ENCODE data around the gene SAMD14.

Gene SAMD14

DNA sequence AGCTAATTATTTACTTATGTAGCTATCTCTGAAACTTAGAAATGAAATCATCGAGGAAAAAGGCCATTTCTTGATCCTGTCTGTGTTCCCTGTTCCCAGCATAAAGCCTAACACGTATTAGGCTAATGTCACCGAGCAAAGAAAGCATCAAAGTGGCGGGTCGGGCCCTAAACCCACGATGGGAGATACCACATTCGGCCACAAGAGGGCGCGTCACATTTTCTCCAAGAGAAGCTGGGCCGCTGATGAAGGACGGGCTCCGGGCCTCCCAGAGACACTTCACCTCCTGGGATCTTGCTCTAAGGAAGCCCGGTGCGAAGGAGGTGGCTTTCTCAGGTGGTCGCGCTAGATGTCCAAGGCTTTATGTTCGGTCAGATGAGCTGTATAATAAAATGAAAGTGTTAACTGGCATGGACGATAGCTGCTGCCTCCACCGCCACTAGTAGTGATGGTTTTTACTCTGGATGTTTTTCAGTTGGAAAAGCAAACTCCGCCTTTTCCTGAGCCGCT is 35.7 kb downstream of the SAMD14 start:
- DNase-seq: peak; percentile 75

DNA sequence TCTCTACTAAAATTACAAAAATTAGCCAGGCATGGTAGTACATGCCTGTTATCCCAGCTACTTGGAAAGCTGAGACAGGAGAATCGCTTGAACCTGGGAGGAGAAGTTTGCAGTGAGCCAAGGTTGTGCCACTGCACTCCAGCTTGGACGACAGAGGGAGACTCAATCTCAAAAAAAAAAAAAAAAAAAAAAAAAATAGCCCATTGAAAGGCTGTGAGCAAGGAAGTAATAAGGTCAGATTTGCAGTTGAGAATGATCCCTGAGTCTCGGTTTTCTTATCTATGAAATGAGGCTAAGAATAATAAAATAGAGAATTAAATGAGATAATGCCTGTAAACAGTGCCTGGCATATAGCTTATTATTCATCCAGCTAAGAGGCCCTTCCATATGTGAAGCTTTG is 36.2 kb downstream of the SAMD14 start:
- peak; percentile 52 for DNase-seq

DNA sequence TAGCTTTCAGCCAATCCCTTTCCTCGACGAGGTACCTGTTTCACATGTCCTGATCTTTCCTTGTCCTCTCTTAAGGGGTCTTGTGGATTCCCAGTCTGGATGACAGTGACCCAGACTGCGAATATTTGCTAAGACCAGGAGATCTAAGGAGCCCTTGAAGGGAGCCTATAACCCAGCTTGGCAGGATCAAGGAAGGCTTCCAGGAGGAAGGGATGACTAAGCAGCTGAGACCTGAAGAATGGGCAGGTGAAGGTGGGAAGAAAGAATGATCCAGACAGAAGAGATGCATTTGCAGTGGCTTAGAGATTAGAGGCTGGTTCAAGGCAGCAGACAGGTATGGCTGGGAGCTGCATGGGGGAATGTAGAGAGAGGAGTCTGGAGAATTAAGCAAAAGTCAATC is 36.7 kb downstream of the SAMD14 start:
- no peak for DNase-seq

DNA sequence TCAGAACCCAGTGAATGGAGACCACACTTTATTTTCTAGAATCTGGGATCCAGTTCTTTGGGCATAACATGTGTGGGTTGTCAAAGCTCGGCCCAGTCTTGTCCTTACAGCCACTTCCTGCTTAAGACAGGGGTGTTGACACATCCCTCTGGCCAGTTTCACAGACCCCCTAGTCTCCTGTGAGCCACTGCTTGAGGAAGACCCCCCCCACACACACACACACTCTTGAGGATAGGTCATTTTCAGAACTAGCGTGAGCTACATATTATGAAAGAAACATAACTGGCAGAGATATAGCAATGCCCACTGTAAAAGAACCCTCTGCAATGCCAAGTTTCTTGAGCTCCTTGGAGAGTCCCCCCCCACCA is 38.1 kb downstream of the SAMD14 start:
- DNase-seq: no peak

DNA sequence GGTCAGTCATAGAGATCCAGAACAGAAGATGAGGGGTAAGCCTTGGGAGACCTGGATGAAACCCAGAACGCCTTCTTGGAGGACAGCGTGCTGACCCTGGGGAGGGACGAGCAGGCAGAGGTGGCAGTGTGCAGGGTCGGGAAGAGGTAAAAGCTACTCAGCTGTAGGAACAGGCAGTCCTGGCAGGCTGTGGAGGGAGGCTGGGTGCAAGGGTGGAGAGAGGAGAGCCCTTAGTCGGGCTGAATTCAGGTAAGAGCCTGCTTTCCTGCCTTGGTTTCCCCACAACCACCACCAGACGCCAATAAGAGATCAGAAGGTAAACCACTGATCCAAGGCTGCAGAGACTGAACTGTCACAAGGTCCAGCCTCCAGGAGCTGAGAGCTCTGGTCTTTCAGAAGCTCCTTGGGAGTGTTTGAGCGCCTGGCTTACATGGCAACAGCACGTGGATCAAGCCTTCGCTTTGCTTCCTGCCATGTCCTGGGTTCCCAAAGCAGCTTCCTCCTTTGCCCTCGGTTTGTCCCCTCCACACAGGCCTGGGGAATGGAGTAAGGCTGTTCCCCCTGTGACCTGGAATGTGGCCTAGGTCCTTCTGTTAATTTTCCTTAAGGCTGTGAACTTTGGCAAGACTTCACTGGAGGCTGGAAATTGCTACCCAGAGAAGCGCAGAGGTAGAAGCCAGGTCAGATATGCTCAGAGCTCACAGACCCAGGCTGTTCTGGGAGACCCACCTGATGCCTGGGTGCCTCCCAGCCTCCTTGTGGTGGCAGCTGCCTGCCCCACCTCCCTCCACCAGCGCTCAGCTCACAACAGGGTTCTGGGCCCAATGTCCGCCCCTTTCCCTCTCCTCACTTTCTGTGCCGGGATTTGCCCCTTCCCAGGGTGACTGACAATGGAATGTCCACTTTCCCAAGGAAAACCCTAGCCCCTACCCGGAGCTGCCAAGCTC is 38.7 kb downstream of the SAMD14 start:
- no peak for DNase-seq

DNA sequence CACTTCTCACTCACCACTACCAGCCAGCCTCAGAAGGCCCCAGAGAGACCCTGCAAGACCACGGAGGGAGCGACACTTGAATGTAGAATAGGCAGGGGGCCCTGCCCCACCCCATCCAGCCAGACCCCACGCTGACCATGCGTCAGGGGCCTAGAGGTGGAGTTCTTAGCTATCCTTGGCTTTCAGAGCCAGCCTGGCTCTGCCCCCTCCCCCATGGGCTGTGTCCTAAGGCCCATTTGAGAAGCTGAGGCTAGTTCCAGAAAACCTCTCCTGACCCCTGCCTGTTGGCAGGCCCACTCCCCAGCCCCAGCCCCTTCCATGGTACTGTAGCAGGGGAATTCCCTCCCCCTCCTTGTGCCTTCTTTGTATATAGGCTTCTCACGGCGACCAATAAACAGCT is 39.9 kb downstream of the SAMD14 start:
- no peak for DNase-seq

DNA sequence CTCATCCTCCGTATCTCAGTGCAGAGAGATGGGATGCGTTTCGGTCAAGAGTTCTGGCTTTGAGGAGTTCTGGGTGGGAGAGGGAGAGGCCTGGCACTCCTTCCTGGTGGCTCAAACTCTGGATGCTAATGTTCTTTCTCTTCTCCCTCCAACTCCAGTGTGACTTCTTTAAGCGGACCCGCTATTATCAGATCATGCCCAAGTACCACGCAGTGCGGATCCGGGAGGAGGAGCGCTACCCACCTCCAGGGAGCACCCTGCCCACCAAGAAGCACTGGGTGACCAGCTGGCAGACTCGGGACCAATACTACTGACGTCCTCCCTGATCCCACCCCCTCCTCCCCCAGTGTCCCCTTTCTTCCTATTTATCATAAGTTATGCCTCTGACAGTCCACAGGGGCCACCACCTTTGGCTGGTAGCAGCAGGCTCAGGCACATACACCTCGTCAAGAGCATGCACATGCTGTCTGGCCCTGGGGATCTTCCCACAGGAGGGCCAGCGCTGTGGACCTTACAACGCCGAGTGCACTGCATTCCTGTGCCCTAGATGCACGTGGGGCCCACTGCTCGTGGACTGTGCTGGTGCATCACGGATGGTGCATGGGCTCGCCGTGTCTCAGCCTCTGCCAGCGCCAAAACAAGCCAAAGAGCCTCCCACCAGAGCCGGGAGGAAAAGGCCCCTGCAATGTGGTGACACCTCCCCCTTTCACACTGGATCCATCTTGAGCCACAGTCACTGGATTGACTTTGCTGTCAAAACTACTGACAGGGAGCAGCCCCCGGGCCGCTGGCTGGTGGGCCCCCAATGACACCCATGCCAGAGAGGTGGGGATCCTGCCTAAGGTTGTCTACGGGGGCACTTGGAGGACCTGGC is 40.8 kb downstream of the SAMD14 start:
- no peak for DNase-seq

DNA sequence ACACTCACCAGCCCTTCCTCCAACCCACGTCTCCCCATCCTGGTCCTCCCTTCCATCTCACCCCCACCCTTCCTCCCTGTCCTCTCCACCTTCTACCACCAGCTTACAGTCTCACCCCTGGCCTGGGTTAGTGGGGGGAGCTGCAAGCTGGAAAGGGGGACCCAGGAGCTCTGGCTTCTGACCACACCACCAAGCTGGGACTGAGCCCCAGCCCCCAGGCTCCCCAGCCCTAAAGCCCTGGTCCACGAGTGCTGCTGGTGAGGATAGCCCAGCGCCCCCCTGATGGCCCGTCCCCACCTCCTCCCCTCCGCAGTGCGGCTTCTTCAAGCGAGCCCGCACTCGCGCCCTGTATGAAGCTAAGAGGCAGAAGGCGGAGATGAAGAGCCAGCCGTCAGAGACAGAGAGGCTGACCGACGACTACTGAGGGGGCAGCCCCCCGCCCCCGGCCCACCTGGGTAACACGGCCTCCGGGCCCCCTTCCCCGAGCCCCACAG is 42.0 kb downstream of the SAMD14 start:
- DNase-seq: no peak

DNA sequence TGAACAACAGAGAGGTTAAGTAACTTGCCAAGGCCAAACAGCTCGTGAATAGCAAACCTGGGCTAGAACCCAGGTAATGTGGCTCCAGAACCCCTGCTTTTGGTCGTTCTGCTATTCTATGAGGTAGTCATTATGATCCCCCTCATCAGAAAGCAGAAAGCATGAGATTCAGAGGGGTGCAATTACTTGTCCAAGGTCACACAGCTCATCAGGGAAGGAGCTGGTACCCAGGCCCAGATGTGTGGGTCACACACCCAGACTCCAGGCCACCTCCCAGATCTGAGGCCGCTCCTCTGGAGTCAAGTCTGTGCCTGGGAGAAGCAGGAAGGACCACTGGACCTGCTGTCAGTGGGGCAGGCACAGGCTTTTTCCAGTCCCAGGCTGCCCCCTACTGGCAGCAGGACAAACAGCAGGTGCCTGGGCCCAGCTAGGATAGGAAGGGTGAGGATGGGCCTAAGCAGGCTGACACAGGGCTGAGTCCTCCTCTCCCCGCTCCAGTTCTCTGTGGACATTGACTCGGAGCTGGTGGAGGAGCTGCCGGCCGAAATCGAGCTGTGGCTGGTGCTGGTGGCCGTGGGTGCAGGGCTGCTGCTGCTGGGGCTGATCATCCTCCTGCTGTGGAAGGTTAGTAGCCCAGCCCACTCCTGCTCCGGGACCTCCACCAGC is 42.6 kb downstream of the SAMD14 start:
- peak; percentile 26 for DNase-seq

DNA sequence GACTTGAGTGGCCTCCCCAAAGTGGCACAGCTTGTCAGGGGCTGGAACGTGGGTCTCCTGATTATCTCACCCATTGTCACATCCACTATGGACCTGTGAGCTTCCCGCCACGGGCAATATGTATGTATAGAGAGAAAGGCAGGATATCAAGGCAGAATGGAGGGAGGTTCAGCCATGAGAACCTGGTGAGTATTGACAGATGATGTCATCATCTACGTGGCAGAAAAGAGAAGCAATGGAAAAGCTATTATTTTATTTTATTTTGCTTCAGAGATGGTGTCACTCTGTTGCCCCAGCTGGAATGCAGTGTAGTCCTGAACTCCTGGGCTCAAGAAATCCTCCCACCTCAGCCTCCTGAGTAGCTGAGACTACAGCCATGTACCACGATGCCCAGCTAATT is 48.2 kb downstream of the SAMD14 start:
- no peak for DNase-seq

DNA sequence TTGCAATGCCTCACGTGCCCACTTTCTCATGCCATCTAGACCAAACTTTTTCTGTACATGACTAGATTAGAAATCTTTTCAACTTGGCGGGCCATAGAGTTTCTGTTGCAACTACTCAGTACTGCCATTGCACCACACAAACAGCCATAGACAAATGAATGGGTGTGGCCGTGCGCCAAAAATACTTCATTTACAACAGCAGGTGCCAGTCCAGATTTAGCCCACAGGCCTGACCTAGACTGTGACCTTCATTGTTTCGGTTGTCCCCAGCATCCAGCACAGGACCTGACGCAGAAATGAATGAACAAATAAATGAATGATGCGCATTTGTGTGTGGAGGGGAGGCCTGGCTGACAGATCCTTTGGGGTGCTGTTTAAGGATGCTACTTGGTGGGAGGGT is 49.1 kb downstream of the SAMD14 start:
- DNase-seq: no peak

DNA sequence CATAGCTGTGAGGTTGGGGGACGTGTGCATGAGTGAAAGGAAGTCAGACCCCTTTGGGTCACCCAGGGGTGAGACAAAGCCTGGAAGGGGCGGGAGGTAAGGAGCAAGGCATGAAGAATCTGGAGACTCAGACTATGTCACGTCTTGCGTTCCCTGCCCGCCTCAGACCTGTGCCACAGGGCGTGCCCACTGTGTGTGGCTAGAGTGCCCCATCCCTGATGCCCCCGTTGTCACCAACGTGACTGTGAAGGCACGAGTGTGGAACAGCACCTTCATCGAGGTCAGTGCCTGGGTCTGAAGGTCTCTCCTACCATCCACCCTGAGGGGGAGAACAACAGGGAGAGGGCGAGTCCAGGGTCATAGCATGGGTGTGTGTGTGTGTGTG is 49.9 kb downstream of the SAMD14 start:
- DNase-seq: no peak

DNA sequence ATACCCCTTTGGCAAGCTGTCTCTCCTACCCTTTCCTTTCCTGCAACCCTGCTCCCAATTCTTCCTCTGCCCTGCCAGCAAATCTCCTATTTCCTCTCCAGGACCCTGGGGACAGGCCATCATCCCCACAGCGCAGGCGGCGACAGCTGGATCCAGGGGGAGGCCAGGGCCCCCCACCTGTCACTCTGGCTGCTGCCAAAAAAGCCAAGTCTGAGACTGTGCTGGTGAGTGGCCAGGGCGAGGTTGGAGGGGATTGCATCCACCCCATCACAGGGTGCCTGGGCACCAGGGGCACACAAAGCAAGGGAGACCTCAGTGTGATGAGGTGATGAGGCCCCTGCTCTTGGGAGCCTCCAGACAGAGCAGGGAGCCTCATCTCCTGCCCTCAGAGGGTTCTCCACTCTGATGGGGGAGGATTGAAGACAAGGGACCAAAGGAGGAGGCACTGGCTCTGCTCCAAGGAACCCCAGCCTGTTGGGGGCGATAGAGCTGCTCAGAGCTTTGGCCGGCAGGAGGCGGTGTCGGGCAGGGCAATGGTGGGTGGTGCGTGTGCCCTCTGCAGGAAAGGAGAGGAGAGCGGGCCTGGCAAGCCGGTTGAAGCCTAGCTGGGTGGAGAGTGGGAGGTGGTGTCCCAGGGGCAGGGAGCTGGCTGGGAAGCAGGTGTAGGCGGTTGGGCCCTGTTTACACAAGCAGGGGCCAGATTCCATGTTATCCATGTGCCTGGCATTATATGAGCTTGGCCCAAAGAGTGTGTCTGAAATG is 50.4 kb downstream of the SAMD14 start:
- DNase-seq: no peak

DNA sequence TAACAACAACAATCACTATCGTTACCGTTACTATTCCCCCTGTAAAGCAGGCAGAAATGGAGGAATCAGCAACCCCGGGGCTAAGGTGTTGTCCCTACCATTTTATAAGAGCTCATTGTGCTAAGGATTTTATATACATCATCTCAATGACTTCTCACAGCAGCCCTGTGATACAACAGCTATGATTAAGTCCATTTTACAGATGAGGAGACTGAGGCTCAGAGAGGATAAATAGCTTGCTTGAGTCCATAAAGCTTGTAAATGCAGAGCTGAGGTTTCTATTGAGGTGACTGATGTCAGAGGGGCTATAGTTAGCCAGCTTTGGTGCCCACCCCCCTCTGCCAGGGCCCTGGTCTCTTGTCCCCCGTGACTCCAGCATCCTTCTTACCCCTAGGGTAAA is 51.5 kb downstream of the SAMD14 start:
- DNase-seq: no peak

DNA sequence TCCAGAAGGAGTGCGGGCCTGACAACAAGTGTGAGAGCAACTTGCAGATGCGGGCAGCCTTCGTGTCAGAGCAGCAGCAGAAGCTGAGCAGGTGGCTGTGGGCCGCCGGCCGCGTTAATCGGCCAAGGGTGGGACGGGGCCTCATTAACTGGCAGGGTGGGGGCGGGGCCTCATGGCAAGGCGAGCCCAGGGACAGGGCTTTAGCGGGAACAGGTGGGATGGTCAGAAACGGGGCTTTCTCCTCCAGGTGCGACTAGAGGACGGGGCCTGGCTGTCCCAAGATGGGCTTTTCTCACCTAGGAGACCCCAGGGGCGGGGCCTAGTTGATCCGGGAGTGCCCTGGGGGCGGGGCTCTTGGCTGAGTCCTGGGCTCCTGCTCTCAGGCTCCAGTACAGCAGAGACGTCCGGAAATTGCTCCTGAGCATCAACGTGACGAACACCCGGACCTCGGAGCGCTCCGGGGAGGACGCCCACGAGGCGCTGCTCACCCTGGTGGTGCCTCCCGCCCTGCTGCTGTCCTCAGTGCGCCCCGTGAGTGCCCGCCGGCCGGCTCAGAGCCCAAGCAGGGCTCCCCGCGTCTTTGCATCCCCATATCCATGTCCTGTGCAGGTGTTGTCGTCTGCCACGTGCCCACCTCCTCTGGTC is 53.2 kb downstream of the SAMD14 start:
- DNase-seq: no peak

DNA sequence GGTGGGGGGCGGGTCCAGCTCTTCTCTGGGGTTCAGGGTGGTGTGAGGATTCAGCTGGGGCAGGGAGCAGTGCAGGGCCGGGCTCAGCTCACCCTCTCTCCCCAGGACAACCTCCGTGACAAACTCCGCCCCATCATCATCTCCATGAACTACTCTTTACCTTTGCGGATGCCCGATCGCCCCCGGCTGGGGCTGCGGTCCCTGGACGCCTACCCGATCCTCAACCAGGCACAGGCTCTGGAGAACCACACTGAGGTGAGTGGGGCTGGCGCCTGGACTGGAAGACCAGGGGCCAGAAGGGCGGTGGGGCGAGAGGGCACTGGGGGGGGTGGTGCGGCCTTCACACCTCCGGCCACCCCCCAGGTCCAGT is 53.8 kb downstream of the SAMD14 start:
- DNase-seq: no peak

DNA sequence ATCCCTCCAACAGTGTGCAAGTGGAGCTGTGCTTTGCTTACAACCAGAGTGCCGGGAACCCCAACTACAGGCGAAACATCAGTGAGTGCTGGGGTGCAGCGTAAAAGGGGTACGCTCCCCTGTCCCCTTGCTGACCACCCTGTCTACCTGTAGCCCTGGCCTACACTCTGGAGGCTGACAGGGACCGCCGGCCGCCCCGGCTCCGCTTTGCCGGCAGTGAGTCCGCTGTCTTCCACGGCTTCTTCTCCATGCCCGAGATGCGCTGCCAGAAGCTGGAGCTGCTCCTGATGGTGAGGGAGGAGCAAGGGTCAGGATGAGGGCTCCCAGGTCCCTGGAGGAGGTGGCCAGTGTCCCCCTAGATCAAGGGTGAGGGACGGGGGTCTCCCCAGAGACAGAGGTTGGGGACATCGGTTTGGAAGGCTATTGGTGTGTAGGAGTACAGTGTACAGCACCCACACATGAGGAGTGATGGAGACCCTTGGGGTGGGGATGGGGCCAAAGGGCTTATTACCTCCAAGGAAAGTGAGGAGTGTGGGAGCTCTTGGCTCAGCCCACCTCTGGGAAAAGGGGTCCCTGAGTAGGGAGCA is 54.4 kb downstream of the SAMD14 start:
- DNase-seq: no peak

DNA sequence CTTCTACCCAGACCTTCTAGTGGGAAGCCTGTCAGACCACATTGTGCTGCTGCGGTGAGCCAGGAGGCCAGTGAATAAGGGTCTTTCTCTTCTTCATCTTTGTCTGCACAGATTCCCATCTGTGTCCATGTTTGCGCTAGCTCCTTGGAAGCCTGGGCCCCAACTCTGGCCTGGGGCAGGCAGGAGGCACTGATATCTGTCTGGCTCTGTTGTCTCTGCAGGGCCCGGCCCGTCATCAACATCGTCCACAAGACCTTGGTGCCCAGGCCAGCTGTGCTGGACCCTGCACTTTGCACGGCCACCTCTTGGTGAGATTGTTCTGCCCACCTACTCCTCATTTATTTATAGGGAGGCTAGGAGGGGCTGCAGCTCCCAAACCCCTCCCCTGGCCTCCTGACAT is 55.7 kb downstream of the SAMD14 start:
- no peak for DNase-seq

DNA sequence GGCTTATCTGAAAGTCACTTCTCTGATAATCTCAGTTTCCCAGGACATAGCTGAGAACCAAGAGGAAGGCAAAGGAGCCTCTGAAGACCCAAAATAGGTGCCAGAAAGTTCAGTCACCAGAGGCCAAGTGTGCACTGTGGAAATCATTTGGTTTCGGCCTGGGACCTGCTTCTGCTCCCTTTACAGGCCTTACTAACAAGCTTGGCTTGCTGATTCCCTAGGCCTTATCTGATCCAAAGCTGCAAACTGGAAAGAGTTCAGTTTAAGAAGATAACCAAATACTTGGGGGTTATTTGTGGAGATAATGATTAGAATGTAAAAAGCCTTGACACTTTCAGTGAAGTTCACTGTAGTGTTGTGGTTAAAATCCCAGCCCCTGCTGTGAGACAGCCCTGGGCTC is 57.0 kb downstream of the SAMD14 start:
- no peak for DNase-seq

DNA sequence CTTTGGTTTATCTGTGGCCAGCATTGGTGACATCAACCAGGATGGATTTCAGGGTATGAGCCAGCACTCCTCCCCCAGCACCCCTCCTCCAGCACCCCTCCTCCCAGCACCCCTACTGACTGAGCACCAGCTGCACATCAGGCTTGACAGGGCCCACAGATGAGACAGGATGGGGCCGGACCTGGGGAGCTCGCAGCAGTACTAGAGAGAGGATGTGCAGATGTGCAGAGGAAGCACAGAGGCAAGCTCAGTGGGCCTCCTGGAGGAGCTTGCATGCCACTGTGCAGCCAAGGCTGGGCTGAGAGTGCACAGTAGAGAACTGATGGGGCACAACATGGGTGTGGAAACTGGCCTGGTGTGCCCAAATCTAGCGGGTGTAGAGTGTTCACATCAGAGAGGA is 57.8 kb downstream of the SAMD14 start:
- DNase-seq: no peak

DNA sequence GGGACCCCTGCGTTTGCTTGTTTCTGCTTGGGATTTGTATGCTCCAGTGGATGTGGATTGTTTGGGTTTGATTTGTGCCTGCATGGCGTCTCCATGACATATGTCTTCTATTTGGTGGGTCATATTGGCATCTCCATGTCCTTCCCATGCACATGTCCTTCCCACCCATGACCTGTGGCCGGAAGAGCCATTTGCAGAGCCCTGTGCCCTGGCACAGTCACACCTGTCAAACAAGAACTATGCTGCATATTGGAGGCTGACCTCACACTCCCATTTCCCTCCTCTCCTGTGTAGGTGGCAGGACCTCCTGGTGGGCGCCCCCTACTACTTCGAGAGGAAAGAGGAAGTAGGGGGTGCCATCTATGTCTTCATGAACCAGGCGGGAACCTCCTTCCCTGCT is 58.3 kb downstream of the SAMD14 start:
- DNase-seq: no peak

Measured in NCI-H1105 treated with DMSO at 0.1 percent for 48 hours (cell line).